GM23338 (cell line): ENCODE measurements around the gene MAP4K1. TPM values are rescaled to one million over a fixed set of nuclear protein-coding genes. Genes with fewer than 3 reads are reported as not detected.

Experiments
- ATAC-seq: fragments of 200-7000 bp; cut with Tn5 transposase; 3 replicates; pipeline ENCODE4 v1.9.1; 2020
- DNase-seq: peaks from one replicate; pipeline ENCODE4 v3.0.0-alpha.2; 2015; ENCODE audit warnings: low spot score
- H2AFZ ChIP-seq: fragments of 200-600 bp; sonication (generic); 2 replicates; pipeline ENCODE4 v1.8.0; 2016; ENCODE audit warnings: antibody characterized with exemption, mild to moderate bottlenecking, moderate library complexity
- H3F3A ChIP-seq: fragments of 200-600 bp; sonication (generic); replicated peaks from 2 replicates; pipeline ENCODE4 v1.8.0; 2017; ENCODE audit warnings: antibody characterized with exemption, mixed run types, low read depth
- H3K27ac ChIP-seq: fragments of 200-600 bp; sonication (generic); 2 replicates; pipeline ENCODE4 v1.6.1; 2016; ENCODE audit warnings: low read depth
- H3K27me3 ChIP-seq: fragments of 200-600 bp; sonication (generic); 2 replicates; pipeline ENCODE4 v1.8.0; 2016; ENCODE audit warnings: mild to moderate bottlenecking, mixed run types, moderate library complexity; ENCODE audit not compliant: insufficient read depth
- H3K36me3 ChIP-seq: fragments of 200-600 bp; sonication (generic); 2 replicates; pipeline ENCODE4 v1.8.0; 2016; ENCODE audit warnings: mild to moderate bottlenecking; ENCODE audit not compliant: insufficient read depth
- H3K4me1 ChIP-seq: fragments of 200-600 bp; sonication (generic); 2 replicates; pipeline ENCODE4 v1.8.0; 2016; ENCODE audit warnings: mild to moderate bottlenecking, moderate library complexity; ENCODE audit not compliant: insufficient read depth
- H3K4me2 ChIP-seq: fragments of 200-600 bp; sonication (generic); 2 replicates; pipeline ENCODE4 v1.7.1; 2017; ENCODE audit warnings: mixed run types
- H3K4me3 ChIP-seq: fragments of 200-600 bp; sonication (generic); 2 replicates; pipeline ENCODE4 v1.6.1; 2016; ENCODE audit warnings: mixed run types
- H3K79me2 ChIP-seq: fragments of 200-600 bp; sonication (generic); replicated peaks from 2 replicates; pipeline ENCODE4 v1.8.0; 2017; ENCODE audit warnings: mild to moderate bottlenecking; ENCODE audit not compliant: insufficient read depth
- H3K9me2 ChIP-seq: fragments of 200-600 bp; sonication (generic); 2 replicates; pipeline ENCODE4 v1.8.0; 2017; ENCODE audit not compliant: insufficient read depth
- H4K20me1 ChIP-seq: fragments of 200-600 bp; sonication (generic); replicated peaks from 2 replicates; pipeline ENCODE4 v1.8.0; 2017; ENCODE audit warnings: mild to moderate bottlenecking; ENCODE audit not compliant: insufficient read depth
- H3K27ac Mint-ChIP-seq: 2 replicates; pipeline ENCODE4 v1.8.0; 2020; ENCODE audit warnings: inconsistent platforms, mild to moderate bottlenecking, moderate library complexity, mixed read lengths
- H3K27me3 Mint-ChIP-seq: 3 replicates; pipeline ENCODE4 v1.8.0; 2022; ENCODE audit warnings: low read depth, mild to moderate bottlenecking, moderate library complexity, mixed read lengths, inconsistent platforms; ENCODE audit not compliant: insufficient read depth, poor library complexity
- H3K36me3 Mint-ChIP-seq: 3 replicates; pipeline ENCODE4 v1.8.0; 2021; ENCODE audit warnings: low read depth, mild to moderate bottlenecking, inconsistent platforms, moderate library complexity, mixed read lengths
- H3K4me1 Mint-ChIP-seq: 3 replicates; pipeline ENCODE4 v1.8.0; 2020; ENCODE audit warnings: mild to moderate bottlenecking, inconsistent platforms, mixed read lengths
- H3K4me3 Mint-ChIP-seq: 3 replicates; pipeline ENCODE4 v1.8.0; 2021; ENCODE audit warnings: moderate library complexity, mild to moderate bottlenecking, inconsistent platforms, mixed read lengths
- H3K9me3 Mint-ChIP-seq: 3 replicates; pipeline ENCODE4 v1.8.0; 2020; ENCODE audit warnings: moderate library complexity, mild to moderate bottlenecking, inconsistent platforms, mixed read lengths
- CREB1 ChIP-seq: fragments of 250-450 bp; sonication (Bioruptor Pico); IDR thresholded peaks from 2 replicates; pipeline ENCODE4 v1.5.0; 2020; ENCODE audit warnings: low read depth, mild to moderate bottlenecking, moderate library complexity
- EZH2 ChIP-seq: fragments of 200-600 bp; sonication (generic); IDR thresholded peaks from one replicate; pipeline ENCODE4 v1.8.0; 2017; ENCODE audit warnings: antibody characterized with exemption, mild to moderate bottlenecking, low read depth; ENCODE audit not compliant: unreplicated experiment
- EZH2phosphoT487 ChIP-seq: fragments of 200-600 bp; sonication (generic); IDR thresholded peaks from one replicate; pipeline ENCODE4 v1.8.1; 2018; ENCODE audit warnings: antibody characterized with exemption; ENCODE audit not compliant: unreplicated experiment
- JUNB ChIP-seq: IDR thresholded peaks from one replicate; pipeline ENCODE4 v1.6.1; 2016; ENCODE audit warnings: antibody characterized with exemption; ENCODE audit not compliant: unreplicated experiment
- NANOG ChIP-seq: IDR thresholded peaks from 2 replicates; pipeline ENCODE4 v1.6.1; 2016; ENCODE audit warnings: antibody characterized with exemption, borderline replicate concordance
- POLR2AphosphoS5 ChIP-seq: IDR thresholded peaks from 2 replicates; pipeline ENCODE4 v1.6.1; 2016; ENCODE audit warnings: antibody characterized with exemption, low read depth
- STAT1 ChIP-seq: IDR thresholded peaks from one replicate; pipeline ENCODE4 v1.6.1; 2016; ENCODE audit warnings: antibody characterized with exemption; ENCODE audit not compliant: unreplicated experiment
- ZNF114 ChIP-seq: fragments of 250-450 bp; sonication (Bioruptor Pico); IDR thresholded peaks from 2 replicates; pipeline ENCODE4 v1.5.0; 2020; ENCODE audit warnings: mild to moderate bottlenecking, moderate library complexity
- ZNF331 ChIP-seq: fragments of 250-450 bp; sonication (Bioruptor Pico); IDR thresholded peaks from 2 replicates; pipeline ENCODE4 v1.5.0; 2020; ENCODE audit warnings: low read depth, mild to moderate bottlenecking, moderate library complexity
- polyA plus RNA-seq: library from polyadenylated mRNA; unstranded; fragments of >200 nt; fragmentation: Nextera tagmentation; extraction: Ambion mirVana; gene quantifications from 2 replicates; pipeline ENCODE4 v1.2.1, GENCODE V29; 2016
- total RNA-seq: library from RNA; depleted of rRNA; stranded (reverse); fragments of >200 nt; shearing (Covaris generic); gene quantifications from 2 replicates; pipeline ENCODE4 v1.2.3, GENCODE V29; 2014
- TF ChIP-seq, protein P1 (sequence below), 2 experiments: fragments of 200-600 bp in 1 of 2; sonication (generic) in 1 of 2; conservative IDR thresholded peaks; 2 replicates each; pipeline versions ENCODE4 v1.5.1 to v1.6.1; 2016 to 2017; ENCODE audit warnings: antibody characterized with exemption in 2 of 2, low read depth in 2 of 2, mild to moderate bottlenecking in 2 of 2, moderate library complexity in 1 of 2
- TF ChIP-seq, protein P2 (sequence below): fragments of 250-450 bp; sonication (Bioruptor Pico); IDR thresholded peaks from 2 replicates; pipeline ENCODE4 v1.5.0; 2020; ENCODE audit warnings: mild to moderate bottlenecking, moderate library complexity
- TF ChIP-seq, protein P3 (sequence below): IDR thresholded peaks from one replicate; pipeline ENCODE4 v1.6.1; 2018; ENCODE audit warnings: antibody characterized with exemption; ENCODE audit not compliant: unreplicated experiment
- TF ChIP-seq, protein P4 (sequence below): IDR thresholded peaks from 2 replicates; pipeline ENCODE4 v1.6.1; 2016; ENCODE audit warnings: antibody characterized with exemption

MAP4K1 gene
- total and polyA plus RNA-seq, 2 experiments from 2014 or later, result 7.7 to 44.6 TPM

DNA sequence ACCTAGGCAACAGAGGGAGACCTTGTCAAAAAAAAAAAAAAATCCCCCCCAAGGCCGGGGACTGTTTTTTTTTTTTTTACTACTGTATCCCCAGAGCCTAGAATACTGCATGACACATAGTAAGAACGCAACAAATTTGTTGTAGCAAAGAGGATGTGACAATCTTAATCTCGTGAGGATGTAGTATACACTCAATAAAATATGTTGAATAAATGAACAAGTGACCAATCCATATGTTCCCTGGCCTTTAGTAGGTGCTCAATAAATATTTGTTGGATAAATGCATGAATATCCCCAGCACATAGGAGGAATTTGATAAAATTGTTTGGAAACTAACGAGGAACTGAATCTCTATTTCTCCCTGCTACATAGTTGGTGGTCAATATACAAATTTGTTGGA is 75.7 kb downstream of the MAP4K1 start:
- no peaks in the 10 kb centered on the region for H3K79me2 ChIP-seq
- Mint-ChIP-seq H3K27ac (no peak overlapping the region), H3K36me3 (peaks cover 47% of the 10 kb centered on the region), H3K4me3 (no peak overlapping the region), H3K4me1 (peaks cover 13% of the 10 kb centered on the region; the same call in 2 of the 3 replicates), H3K9me3 (peaks cover 2% of the 10 kb centered on the region; the same call in 1 of the 3 replicates), H3K27me3 (peaks cover 5% of the 10 kb centered on the region)
- DNase-seq (no peak), ATAC-seq (no peak)
- no peaks in the 10 kb centered on the region; the same call in 1 of the 2 replicates for H3K36me3 ChIP-seq
- TF ChIP-seq NANOG, result no peak
- TF ChIP-seq STAT1, result no peak
- no peak for TF ChIP-seq CREB1 (CRISPR knock-in tag)
- no peak for TF ChIP-seq POLR2AphosphoS5
- TF ChIP-seq, protein P1, sequence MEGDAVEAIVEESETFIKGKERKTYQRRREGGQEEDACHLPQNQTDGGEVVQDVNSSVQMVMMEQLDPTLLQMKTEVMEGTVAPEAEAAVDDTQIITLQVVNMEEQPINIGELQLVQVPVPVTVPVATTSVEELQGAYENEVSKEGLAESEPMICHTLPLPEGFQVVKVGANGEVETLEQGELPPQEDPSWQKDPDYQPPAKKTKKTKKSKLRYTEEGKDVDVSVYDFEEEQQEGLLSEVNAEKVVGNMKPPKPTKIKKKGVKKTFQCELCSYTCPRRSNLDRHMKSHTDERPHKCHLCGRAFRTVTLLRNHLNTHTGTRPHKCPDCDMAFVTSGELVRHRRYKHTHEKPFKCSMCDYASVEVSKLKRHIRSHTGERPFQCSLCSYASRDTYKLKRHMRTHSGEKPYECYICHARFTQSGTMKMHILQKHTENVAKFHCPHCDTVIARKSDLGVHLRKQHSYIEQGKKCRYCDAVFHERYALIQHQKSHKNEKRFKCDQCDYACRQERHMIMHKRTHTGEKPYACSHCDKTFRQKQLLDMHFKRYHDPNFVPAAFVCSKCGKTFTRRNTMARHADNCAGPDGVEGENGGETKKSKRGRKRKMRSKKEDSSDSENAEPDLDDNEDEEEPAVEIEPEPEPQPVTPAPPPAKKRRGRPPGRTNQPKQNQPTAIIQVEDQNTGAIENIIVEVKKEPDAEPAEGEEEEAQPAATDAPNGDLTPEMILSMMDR (conservative IDR thresholded peaks at IDR 0.05; ENCODE audit: low read depth in 2 of 2), result no peak
- no peak for TF ChIP-seq EZH2
- TF ChIP-seq ZNF331 (CRISPR knock-in tag), result no peak
- TF ChIP-seq ZNF114 (CRISPR knock-in tag), result no peak
- no peak for TF ChIP-seq EZH2phosphoT487
- TF ChIP-seq, protein P2, sequence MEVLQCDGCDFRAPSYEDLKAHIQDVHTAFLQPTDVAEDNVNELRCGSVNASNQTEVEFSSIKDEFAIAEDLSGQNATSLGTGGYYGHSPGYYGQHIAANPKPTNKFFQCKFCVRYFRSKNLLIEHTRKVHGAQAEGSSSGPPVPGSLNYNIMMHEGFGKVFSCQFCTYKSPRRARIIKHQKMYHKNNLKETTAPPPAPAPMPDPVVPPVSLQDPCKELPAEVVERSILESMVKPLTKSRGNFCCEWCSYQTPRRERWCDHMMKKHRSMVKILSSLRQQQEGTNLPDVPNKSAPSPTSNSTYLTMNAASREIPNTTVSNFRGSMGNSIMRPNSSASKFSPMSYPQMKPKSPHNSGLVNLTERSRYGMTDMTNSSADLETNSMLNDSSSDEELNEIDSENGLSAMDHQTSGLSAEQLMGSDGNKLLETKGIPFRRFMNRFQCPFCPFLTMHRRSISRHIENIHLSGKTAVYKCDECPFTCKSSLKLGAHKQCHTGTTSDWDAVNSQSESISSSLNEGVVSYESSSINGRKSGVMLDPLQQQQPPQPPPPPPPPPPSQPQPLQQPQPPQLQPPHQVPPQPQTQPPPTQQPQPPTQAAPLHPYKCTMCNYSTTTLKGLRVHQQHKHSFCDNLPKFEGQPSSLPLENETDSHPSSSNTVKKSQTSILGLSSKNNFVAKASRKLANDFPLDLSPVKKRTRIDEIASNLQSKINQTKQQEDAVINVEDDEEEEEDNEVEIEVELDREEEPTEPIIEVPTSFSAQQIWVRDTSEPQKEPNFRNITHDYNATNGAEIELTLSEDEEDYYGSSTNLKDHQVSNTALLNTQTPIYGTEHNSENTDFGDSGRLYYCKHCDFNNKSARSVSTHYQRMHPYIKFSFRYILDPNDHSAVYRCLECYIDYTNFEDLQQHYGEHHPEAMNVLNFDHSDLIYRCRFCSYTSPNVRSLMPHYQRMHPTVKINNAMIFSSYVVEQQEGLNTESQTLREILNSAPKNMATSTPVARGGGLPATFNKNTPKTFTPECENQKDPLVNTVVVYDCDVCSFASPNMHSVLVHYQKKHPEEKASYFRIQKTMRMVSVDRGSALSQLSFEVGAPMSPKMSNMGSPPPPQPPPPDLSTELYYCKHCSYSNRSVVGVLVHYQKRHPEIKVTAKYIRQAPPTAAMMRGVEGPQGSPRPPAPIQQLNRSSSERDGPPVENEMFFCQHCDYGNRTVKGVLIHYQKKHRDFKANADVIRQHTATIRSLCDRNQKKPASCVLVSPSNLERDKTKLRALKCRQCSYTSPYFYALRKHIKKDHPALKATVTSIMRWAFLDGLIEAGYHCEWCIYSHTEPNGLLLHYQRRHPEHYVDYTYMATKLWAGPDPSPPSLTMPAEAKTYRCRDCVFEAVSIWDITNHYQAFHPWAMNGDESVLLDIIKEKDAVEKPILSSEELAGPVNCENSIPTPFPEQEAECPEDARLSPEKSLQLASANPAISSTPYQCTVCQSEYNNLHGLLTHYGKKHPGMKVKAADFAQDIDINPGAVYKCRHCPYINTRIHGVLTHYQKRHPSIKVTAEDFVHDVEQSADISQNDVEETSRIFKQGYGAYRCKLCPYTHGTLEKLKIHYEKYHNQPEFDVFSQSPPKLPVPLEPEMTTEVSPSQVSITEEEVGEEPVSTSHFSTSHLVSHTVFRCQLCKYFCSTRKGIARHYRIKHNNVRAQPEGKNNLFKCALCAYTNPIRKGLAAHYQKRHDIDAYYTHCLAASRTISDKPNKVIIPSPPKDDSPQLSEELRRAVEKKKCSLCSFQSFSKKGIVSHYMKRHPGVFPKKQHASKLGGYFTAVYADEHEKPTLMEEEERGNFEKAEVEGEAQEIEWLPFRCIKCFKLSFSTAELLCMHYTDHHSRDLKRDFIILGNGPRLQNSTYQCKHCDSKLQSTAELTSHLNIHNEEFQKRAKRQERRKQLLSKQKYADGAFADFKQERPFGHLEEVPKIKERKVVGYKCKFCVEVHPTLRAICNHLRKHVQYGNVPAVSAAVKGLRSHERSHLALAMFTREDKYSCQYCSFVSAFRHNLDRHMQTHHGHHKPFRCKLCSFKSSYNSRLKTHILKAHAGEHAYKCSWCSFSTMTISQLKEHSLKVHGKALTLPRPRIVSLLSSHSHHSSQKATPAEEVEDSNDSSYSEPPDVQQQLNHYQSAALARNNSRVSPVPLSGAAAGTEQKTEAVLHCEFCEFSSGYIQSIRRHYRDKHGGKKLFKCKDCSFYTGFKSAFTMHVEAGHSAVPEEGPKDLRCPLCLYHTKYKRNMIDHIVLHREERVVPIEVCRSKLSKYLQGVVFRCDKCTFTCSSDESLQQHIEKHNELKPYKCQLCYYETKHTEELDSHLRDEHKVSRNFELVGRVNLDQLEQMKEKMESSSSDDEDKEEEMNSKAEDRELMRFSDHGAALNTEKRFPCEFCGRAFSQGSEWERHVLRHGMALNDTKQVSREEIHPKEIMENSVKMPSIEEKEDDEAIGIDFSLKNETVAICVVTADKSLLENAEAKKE (CRISPR knock-in tag), result no peak
- TF ChIP-seq, protein P3, sequence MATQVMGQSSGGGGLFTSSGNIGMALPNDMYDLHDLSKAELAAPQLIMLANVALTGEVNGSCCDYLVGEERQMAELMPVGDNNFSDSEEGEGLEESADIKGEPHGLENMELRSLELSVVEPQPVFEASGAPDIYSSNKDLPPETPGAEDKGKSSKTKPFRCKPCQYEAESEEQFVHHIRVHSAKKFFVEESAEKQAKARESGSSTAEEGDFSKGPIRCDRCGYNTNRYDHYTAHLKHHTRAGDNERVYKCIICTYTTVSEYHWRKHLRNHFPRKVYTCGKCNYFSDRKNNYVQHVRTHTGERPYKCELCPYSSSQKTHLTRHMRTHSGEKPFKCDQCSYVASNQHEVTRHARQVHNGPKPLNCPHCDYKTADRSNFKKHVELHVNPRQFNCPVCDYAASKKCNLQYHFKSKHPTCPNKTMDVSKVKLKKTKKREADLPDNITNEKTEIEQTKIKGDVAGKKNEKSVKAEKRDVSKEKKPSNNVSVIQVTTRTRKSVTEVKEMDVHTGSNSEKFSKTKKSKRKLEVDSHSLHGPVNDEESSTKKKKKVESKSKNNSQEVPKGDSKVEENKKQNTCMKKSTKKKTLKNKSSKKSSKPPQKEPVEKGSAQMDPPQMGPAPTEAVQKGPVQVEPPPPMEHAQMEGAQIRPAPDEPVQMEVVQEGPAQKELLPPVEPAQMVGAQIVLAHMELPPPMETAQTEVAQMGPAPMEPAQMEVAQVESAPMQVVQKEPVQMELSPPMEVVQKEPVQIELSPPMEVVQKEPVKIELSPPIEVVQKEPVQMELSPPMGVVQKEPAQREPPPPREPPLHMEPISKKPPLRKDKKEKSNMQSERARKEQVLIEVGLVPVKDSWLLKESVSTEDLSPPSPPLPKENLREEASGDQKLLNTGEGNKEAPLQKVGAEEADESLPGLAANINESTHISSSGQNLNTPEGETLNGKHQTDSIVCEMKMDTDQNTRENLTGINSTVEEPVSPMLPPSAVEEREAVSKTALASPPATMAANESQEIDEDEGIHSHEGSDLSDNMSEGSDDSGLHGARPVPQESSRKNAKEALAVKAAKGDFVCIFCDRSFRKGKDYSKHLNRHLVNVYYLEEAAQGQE, result no peak
- no peak for TF ChIP-seq JUNB
- TF ChIP-seq, protein P4, sequence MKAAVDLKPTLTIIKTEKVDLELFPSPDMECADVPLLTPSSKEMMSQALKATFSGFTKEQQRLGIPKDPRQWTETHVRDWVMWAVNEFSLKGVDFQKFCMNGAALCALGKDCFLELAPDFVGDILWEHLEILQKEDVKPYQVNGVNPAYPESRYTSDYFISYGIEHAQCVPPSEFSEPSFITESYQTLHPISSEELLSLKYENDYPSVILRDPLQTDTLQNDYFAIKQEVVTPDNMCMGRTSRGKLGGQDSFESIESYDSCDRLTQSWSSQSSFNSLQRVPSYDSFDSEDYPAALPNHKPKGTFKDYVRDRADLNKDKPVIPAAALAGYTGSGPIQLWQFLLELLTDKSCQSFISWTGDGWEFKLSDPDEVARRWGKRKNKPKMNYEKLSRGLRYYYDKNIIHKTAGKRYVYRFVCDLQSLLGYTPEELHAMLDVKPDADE, result no peak
- H3F3A ChIP-seq, result no peaks in the 10 kb centered on the region
- no peak overlapping the region for H3K27ac ChIP-seq
- no peak overlapping the region for H2AFZ ChIP-seq
- no peak overlapping the region for H3K4me2 ChIP-seq
- no peaks in the 10 kb centered on the region for H3K9me2 ChIP-seq
- no peaks in the 10 kb centered on the region for H3K27me3 ChIP-seq
- H3K4me1 ChIP-seq, result no peaks in the 10 kb centered on the region
- H3K4me3 ChIP-seq, result no peak overlapping the region
- H4K20me1 ChIP-seq, result no peaks in the 10 kb centered on the region
